H9 (cell line): Measurements from ENCODE around the gene FAM171A1. TPM values are rescaled to one million over a fixed set of nuclear protein-coding genes. Genes with fewer than 3 reads are reported as not detected.

Experiments
- DNase-seq: peaks from one replicate; pipeline ENCODE4 v3.0.0-alpha.2; 2017
- H2AFZ ChIP-seq: one replicate; pipeline ENCODE4 v1.6.1; 2013; ENCODE audit warnings: mild to moderate bottlenecking, low read length, control low read depth, moderate library complexity
- H2AK5ac ChIP-seq: 2 replicates; pipeline ENCODE4 v1.6.1; 2013; ENCODE audit warnings: low read length, control low read depth, mixed read lengths; ENCODE audit not compliant: insufficient read length
- H2BK120ac ChIP-seq: one replicate; pipeline ENCODE4 v1.6.1; 2013; ENCODE audit warnings: low read depth, mild to moderate bottlenecking, low read length, control low read depth, inconsistent platforms; ENCODE audit not compliant: poor library complexity, severe bottlenecking
- H2BK12ac ChIP-seq: 2 replicates; pipeline ENCODE4 v1.6.1; 2013; ENCODE audit warnings: low read length, control low read depth, mixed read lengths, low read depth; ENCODE audit not compliant: insufficient read length
- H2BK15ac ChIP-seq: 2 replicates; pipeline ENCODE4 v1.6.1; 2013; ENCODE audit warnings: low read depth, low read length, control low read depth
- H2BK20ac ChIP-seq: one replicate; pipeline ENCODE4 v1.6.1; 2013; ENCODE audit warnings: low read depth, mild to moderate bottlenecking, low read length, control low read depth, inconsistent platforms; ENCODE audit not compliant: poor library complexity, severe bottlenecking
- H2BK5ac ChIP-seq: 2 replicates; pipeline ENCODE4 v1.6.1; 2013; ENCODE audit warnings: low read length, control low read depth, mixed read lengths; ENCODE audit not compliant: insufficient read length
- H3K14ac ChIP-seq: 2 replicates; pipeline ENCODE4 v1.6.1; 2013; ENCODE audit warnings: low read length, control low read depth; ENCODE audit not compliant: insufficient read depth
- H3K18ac ChIP-seq: 2 replicates; pipeline ENCODE4 v1.6.1; 2013; ENCODE audit warnings: low read depth, mild to moderate bottlenecking, mixed read lengths, low read length, control low read depth; ENCODE audit not compliant: insufficient read length
- H3K23ac ChIP-seq: 2 replicates; pipeline ENCODE4 v1.6.1; 2013; ENCODE audit warnings: low read length, control low read depth, mixed read lengths, low read depth; ENCODE audit not compliant: insufficient read length
- H3K23me2 ChIP-seq: 2 replicates; pipeline ENCODE4 v1.6.1; 2013; ENCODE audit warnings: low read depth, mild to moderate bottlenecking, mixed read lengths, low read length, control low read depth; ENCODE audit not compliant: insufficient read length, poor library complexity, severe bottlenecking
- H3K27ac ChIP-seq: 2 replicates; pipeline ENCODE4 v1.5.1; 2013; ENCODE audit warnings: low read length, control low read depth, mixed read lengths, low read depth; ENCODE audit not compliant: insufficient read length
- H3K27me3 ChIP-seq: 2 replicates; pipeline ENCODE4 v1.6.1; 2013; ENCODE audit warnings: low read length, control low read depth, inconsistent platforms; ENCODE audit not compliant: insufficient read depth
- H3K4ac ChIP-seq: 2 replicates; pipeline ENCODE4 v1.6.1; 2013; ENCODE audit warnings: low read depth, mild to moderate bottlenecking, control low read depth, inconsistent platforms, low read length, moderate library complexity
- H3K4me1 ChIP-seq: 2 replicates; pipeline ENCODE4 v1.6.1; 2013; ENCODE audit warnings: low read length, control low read depth, inconsistent platforms; ENCODE audit not compliant: insufficient read depth
- H3K4me2 ChIP-seq: 2 replicates; pipeline ENCODE4 v1.6.1; 2013; ENCODE audit warnings: low read length, control low read depth, mixed read lengths; ENCODE audit not compliant: insufficient read length, insufficient read depth
- H3K56ac ChIP-seq: 2 replicates; pipeline ENCODE4 v1.6.1; 2013; ENCODE audit warnings: low read depth, mild to moderate bottlenecking, mixed read lengths, low read length, control low read depth; ENCODE audit not compliant: insufficient read length
- H3K79me1 ChIP-seq: 2 replicates; pipeline ENCODE4 v1.6.1; 2013; ENCODE audit warnings: low read depth, mild to moderate bottlenecking, moderate library complexity, low read length, control low read depth, inconsistent platforms; ENCODE audit not compliant: insufficient read depth, poor library complexity, severe bottlenecking
- H3K79me2 ChIP-seq: 2 replicates; pipeline ENCODE4 v1.6.1; 2013; ENCODE audit warnings: low read length, control low read depth, inconsistent platforms; ENCODE audit not compliant: insufficient read depth
- H3K9ac ChIP-seq: 2 replicates; pipeline ENCODE4 v1.6.1; 2013; ENCODE audit warnings: low read length, control low read depth, mixed read lengths; ENCODE audit not compliant: insufficient read length; ENCODE audit errors: extremely low read depth
- H3K9me3 ChIP-seq: one replicate; pipeline ENCODE4 v1.6.1; 2013; ENCODE audit warnings: low read depth, low read length, inconsistent platforms; ENCODE audit not compliant: control insufficient read depth
- H3T11ph ChIP-seq: one replicate; pipeline ENCODE4 v1.6.1; 2013; ENCODE audit warnings: mild to moderate bottlenecking, low read length, control low read depth, inconsistent platforms
- H4K20me1 ChIP-seq: one replicate; pipeline ENCODE4 v1.6.1; 2013; ENCODE audit not compliant: control insufficient read depth, insufficient read length, insufficient read depth
- H4K5ac ChIP-seq: 2 replicates; pipeline ENCODE4 v1.6.1; 2013; ENCODE audit warnings: low read depth, mild to moderate bottlenecking, mixed read lengths, low read length, control low read depth; ENCODE audit not compliant: insufficient read length
- H4K8ac ChIP-seq: replicated peaks from 2 replicates; pipeline ENCODE4 v1.6.1; 2013; ENCODE audit warnings: low read length, control low read depth, mixed read lengths, low read depth; ENCODE audit not compliant: insufficient read length
- H4K91ac ChIP-seq: 2 replicates; pipeline ENCODE4 v1.6.1; 2013; ENCODE audit warnings: low read depth, mild to moderate bottlenecking, moderate library complexity, mixed read lengths, low read length, control low read depth; ENCODE audit not compliant: insufficient read length
- H3K27ac Mint-ChIP-seq, 3 experiments: 2 replicates in 2 of 3; 3 replicates in 1 of 3; pipeline ENCODE4 v1.8.0; 2020 to 2021; ENCODE audit warnings: mixed read lengths in 3 of 3, mild to moderate bottlenecking in 1 of 3, moderate library complexity in 1 of 3
- H3K27me3 Mint-ChIP-seq: 2 replicates; pipeline ENCODE4 v1.8.0; 2021; ENCODE audit warnings: low read depth, mild to moderate bottlenecking, moderate library complexity, mixed read lengths
- H3K36me3 Mint-ChIP-seq, 3 experiments: 2 replicates in 2 of 3; 3 replicates in 1 of 3; pipeline ENCODE4 v1.8.0; 2020 to 2021; ENCODE audit warnings: low read depth in 3 of 3, mixed read lengths in 3 of 3; ENCODE audit not compliant: insufficient read depth in 1 of 3
- H3K4me1 Mint-ChIP-seq, 2 experiments: 2 replicates each; pipeline ENCODE4 v1.8.0; 2020; ENCODE audit warnings: mixed read lengths in 2 of 2
- H3K4me3 Mint-ChIP-seq, 2 experiments: 2 replicates in 1 of 2; 3 replicates in 1 of 2; pipeline ENCODE4 v1.8.0; 2020 to 2021; ENCODE audit warnings: mild to moderate bottlenecking in 2 of 2, mixed read lengths in 2 of 2, moderate library complexity in 1 of 2
- H3K9me3 Mint-ChIP-seq, 2 experiments: 2 replicates in 1 of 2; 3 replicates in 1 of 2; pipeline ENCODE4 v1.8.0; 2020; ENCODE audit warnings: mild to moderate bottlenecking in 2 of 2, mixed read lengths in 2 of 2, moderate library complexity in 1 of 2
- WGBS: extraction: QIAGEN DNeasy Blood & Tissue Kit; methylation state at CpG from one replicate; pipeline ENCODE4 v1.1.7; 2013; ENCODE audit warnings: missing lambda C conversion rate, low lambda C conversion rate, mixed read lengths; ENCODE audit not compliant: insufficient read length; ENCODE audit errors: extremely low coverage; 5-methylcytosine and 5-hydroxymethylcytosine counted together
- total RNA-seq: library from RNA; stranded (reverse); gene quantifications from 2 replicates; pipeline ENCODE4 v1.2.1, GENCODE V29; 2021
- TF ChIP-seq, protein P1 (sequence below): fragments of 200-600 bp; sonication (generic); conservative IDR thresholded peaks from 3 replicates; pipeline ENCODE4 v1.8.0; 2021; ENCODE audit warnings: antibody characterized with exemption, mild to moderate bottlenecking

FAM171A1 gene
- total RNA-seq, 1 experiment from 2014 or later = 37.4 TPM

DNA sequence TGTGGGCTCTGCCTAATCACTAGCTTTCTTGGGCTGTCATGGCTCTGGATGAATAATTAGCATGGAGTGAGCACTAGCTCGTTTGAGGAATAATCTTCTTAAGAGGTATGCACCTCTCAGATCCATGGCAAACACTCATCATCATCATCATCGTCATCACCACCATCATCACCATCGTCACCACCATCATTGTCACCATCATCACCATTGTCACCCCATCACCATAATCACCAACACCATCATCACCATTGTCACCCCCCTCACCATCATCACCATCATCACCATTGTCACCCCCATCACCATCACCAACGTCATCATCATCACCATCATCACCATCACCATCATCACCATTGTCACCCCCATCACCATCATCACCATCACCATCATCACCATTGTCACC, 141.8 kb downstream of the FAM171A1 start:
- no peak overlapping the region for H2BK5ac ChIP-seq
- H4K5ac ChIP-seq = no peak overlapping the region
- H3K27ac ChIP-seq = no peak overlapping the region
- no peak overlapping the region for H3T11ph ChIP-seq
- H3K79me1 ChIP-seq = no peaks in the 10 kb centered on the region
- no peak overlapping the region for H4K91ac ChIP-seq
- TF ChIP-seq, protein P1, sequence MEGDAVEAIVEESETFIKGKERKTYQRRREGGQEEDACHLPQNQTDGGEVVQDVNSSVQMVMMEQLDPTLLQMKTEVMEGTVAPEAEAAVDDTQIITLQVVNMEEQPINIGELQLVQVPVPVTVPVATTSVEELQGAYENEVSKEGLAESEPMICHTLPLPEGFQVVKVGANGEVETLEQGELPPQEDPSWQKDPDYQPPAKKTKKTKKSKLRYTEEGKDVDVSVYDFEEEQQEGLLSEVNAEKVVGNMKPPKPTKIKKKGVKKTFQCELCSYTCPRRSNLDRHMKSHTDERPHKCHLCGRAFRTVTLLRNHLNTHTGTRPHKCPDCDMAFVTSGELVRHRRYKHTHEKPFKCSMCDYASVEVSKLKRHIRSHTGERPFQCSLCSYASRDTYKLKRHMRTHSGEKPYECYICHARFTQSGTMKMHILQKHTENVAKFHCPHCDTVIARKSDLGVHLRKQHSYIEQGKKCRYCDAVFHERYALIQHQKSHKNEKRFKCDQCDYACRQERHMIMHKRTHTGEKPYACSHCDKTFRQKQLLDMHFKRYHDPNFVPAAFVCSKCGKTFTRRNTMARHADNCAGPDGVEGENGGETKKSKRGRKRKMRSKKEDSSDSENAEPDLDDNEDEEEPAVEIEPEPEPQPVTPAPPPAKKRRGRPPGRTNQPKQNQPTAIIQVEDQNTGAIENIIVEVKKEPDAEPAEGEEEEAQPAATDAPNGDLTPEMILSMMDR = no peak
- no peak overlapping the region for H3K4ac ChIP-seq
- H3K9me3 ChIP-seq = no peaks in the 10 kb centered on the region
- H4K20me1 ChIP-seq = no peaks in the 10 kb centered on the region
- H3K4me2 ChIP-seq = no peak overlapping the region
- H3K23ac ChIP-seq = no peak overlapping the region
- H2AFZ ChIP-seq = no peak overlapping the region
- H3K14ac ChIP-seq = no peak overlapping the region
- H4K8ac ChIP-seq = no peak overlapping the region
- no peak overlapping the region for H2BK20ac ChIP-seq
- H2BK12ac ChIP-seq = no peak overlapping the region
- no peaks in the 10 kb centered on the region for H3K27me3 Mint-ChIP-seq
- H3K23me2 ChIP-seq = no peaks in the 10 kb centered on the region
- no peak overlapping the region for H3K4me3 Mint-ChIP-seq
- no peak overlapping the region for H3K56ac ChIP-seq
- no peak overlapping the region for H3K9ac ChIP-seq
- no peaks in the 10 kb centered on the region; a peak in 1 of 4 replicates for H3K4me1 Mint-ChIP-seq
- H2AK5ac ChIP-seq = no peak overlapping the region
- no peak overlapping the region for H2BK120ac ChIP-seq
- no peaks in the 10 kb centered on the region for H3K4me1 ChIP-seq
- no peak for DNase-seq
- H3K27ac Mint-ChIP-seq = no peak overlapping the region
- no peak overlapping the region for H3K18ac ChIP-seq
- H3K27me3 ChIP-seq = no peaks in the 10 kb centered on the region
- no peak overlapping the region for H2BK15ac ChIP-seq
- peaks cover 2 to 15% (median 3%) of the 10 kb centered on the region in 3 experiments; a peak in 4 of 7 replicates for H3K36me3 Mint-ChIP-seq
- WGBS = no CpG with 5 or more reads among the region's 4 CpGs
- H3K79me2 ChIP-seq = no peaks in the 10 kb centered on the region
- peaks cover 2 to 6% of the 10 kb centered on the region in 2 experiments; a peak in 2 of 5 replicates for H3K9me3 Mint-ChIP-seq
